Renal pelvis (tissue), 4 donors: Measurements from ENCODE around the gene PKP4. TPM values are rescaled to one million over a fixed set of nuclear protein-coding genes. Genes with fewer than 3 reads are reported as not detected.

ENCODE experiments used
- DNase-seq: peaks from one replicate; pipeline ENCODE4 v3.0.0-alpha.2; 2013
- polyA plus RNA-seq, 3 donors: library from polyadenylated mRNA; unstranded; fragments of 120-200 nt; gene quantifications; one replicate each; pipeline ENCODE4 v1.2.1, GENCODE V29; 2013; ENCODE audit not compliant: insufficient read length in 3 of 3

PKP4 gene
- polyA plus RNA-seq, 3 donors: 154 to 207 (median 191) TPM

DNA sequence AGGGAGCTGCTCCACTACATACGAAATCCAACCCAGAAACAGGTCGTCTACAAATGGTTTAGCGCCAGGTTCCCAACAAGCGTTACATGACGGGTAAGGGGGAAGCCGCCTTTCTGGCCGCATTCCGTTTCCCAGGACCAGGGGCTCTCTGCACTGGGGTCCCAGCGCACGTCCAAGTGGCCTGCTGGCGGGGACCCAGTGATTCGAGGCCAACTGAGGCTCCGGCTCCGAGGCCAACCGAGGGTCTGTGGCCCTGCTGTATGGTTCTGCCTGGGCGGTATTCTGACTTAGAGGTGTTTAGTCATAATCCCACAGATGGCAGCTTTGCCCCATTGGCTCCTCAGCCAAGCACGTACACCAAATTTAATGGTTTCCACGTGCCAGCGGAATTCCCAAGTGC is 127.2 kb downstream of the PKP4 start:
- no peak for DNase-seq

DNA sequence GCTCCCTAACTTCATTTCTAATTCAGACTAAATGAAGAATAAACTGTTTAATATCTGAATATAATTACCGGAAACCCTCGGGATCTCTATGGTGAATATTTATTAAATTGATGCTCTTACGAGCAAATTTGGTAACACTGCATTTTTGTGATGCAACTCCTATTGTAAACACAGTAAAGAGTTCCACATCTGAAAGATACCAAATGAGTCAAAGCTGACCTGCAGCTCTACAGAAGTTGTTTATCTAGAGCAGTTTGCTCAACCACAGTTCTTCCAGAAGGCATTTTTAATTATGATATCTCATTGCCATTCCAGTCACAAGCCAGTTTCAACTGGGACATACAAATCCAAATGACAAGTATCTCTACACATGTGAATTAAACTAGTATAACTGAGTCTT is 129.7 kb downstream of the PKP4 start:
- no peak for DNase-seq

DNA sequence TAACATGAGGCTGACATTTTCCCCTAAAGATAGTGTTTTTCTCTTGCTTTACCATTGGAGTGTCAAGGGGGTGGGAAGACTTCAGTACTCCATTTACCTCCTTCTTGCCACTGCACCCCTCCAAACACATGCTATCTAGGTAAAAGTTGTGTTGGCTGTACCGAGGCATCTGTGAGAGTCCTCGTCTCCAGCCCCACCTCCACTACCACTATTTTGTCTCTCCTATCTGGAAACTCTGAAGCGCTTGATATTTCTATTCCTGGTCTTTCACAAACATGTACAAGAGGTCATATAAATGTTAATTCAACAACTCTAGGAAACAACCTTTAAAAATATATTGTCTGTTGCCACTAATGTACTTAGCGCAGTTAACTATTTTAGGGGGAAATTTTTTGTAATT is 132.6 kb downstream of the PKP4 start:
- DNase-seq: no peak

DNA sequence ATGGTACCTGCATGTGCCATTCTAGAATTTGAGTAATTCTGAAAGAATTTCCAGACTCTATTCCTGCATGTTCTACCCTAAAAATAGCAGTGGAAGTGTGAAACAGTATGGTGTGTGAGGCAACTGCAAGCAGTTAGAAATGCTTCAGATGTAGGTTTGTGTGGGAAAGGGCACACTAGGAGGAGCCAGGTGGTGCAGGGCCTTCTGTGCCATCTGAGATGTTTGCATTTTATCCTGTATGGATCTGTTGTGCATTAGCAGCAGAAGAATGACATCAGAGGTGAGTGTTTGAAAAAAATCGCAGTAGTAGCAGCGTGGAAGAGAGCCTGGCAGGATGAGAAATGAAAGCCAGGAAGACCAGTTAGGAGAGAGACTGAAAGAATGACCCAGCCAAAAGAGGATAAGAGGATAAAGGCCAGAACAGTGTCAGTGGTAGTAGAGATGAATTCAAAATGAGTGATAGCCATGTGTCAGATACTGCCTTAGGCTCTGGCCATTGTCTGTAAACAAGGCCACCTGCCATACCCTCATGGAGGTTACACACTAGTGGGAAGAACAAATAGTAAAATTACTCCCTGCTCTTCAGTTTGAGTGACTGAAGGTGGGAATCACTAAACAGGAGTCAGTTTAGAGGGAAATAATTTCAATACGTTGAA is 142.2 kb downstream of the PKP4 start:
- DNase-seq: no peak

DNA sequence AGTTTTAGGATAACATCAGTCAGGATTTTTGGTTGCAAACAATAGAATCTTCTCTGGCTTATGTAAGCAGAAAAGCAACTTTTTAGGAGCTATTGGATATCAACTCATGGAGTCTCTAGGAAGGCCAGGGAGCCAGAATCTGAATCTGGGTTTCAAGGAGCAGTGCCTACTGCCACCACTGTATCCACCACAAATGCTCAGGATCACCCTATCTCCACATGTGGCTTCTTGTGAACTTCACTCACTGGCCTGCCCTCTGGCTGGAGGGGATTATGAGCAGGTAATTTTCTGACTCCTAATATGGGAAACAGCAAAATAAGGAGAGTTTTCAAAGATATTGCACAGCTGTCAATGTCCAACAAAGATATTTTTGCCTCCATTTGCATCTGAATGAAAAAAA is 142.9 kb downstream of the PKP4 start:
- DNase-seq: no peak

GRCh38 chr2:158600155-158600802 is 143.5 kb downstream of the PKP4 start:
- DNase-seq: no peak

DNA sequence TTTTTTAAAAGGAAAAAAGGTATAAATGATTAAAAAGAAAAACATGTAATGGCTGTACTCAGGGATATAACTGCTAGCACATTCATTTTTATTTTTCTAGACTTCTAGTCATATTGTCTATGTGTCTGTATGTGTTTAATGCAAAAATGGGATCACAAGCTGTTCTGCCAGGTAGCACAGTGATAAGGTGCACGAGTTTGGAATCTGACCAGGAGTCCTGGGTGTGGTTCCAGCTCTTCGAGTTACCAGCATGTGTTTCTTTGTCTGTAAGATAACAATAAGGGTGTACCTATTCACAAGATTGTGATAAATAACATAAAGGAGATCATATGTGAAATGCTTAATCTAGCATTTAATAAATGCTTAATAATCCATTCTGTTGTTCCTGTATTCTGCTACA is 145.3 kb downstream of the PKP4 start:
- DNase-seq: no peak

DNA sequence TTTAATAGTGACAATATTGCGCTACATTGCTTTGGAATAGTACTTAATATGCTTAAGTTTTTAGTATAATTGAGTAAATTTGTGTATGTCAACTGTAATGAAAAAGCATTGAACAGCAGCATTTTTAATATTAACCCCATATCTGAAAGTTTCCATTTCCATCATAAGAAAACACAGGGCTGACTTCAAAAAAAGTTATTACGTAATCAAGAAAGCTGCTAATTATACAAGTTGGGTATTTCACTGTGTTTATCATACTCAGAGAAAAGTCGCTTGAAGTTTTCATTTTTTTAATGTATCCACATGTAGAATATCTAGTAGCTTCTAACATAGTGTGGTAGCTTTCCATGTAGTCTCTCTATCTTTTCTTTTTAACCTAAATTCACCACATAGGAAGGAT is 146.5 kb downstream of the PKP4 start:
- DNase-seq: no peak

GRCh38 chr2:158603986-158604385 is 147.2 kb downstream of the PKP4 start:
- DNase-seq: no peak

DNA sequence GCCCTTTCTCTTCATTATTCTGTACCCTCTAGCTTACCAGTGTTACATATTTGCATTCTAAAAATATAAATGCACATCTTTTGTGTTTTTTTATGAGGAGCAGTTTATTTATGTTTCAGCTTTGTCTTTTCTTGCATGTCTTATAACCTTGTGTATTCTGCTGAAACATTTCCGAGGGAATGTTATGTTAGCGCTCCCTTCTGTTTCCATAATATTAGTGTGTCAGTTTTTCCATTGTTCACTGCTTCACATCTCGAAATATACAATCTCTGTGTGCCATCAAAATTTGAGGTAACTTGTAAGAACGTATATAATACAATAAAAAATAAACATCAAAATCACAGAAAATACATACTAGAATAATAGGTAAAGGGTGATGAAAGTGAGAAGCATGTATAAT is 153.3 kb downstream of the PKP4 start:
- DNase-seq: no peak

DNA sequence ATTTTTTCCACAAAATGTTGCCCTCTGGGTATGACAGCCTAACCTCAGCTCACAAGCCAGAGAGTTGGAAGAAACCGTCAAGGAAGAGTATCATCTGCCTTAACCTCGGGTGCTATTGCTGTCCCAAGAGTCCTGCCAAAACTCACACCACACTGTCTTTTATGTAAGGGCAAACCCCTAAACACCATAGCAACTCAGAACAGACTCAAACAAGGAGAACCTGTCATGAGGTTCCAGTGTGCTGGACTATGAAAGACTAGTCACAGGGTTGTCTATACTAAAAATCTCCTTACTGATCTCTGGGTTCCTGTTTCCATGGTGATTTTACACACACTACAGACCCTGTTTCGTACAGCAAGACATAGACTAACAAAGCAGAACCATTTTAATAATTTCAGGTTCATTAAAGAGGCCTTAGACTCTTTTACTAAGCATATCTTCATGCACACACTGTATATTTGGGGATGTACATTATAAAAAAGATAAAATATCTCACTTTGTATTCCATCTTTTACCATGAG is 159.8 kb downstream of the PKP4 start:
- DNase-seq: no peak

GRCh38 chr2:158618891-158619490 is 162.2 kb downstream of the PKP4 start:
- DNase-seq: no peak

- no peak for DNase-seq
Measured at GRCh38 chr2:158619496-158619895, 162.7 kb downstream of the PKP4 start.

GRCh38 chr2:158620656-158621055 is 163.9 kb downstream of the PKP4 start:
- DNase-seq: no peak

DNA sequence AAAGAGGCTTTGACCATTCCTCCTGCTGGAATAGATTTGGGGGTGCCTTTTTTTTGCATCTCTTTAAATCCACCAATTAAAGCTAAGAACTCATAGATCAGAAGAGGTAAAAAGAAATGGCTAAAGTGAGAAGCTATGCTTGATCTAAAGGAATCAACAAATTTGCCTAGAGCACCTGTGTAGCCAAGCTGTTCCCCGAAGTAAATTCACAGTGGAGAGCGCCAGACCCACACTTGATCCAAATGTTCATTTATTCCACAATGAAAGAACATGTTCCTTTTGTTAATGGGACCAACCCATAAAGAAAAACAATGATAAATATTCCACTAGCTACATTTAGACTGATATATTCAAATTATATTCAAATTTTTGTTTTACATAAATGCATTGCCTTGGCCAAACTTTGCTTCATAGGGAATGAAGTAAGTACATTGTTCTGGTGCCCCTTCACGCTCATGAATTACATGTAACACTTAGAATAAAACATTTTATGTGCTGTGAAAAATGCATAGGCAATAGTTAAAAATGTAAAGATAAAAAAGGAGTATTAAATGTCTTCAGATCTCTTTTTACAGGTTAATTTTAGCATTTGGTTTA is 167.4 kb downstream of the PKP4 start:
- no peak for DNase-seq

DNA sequence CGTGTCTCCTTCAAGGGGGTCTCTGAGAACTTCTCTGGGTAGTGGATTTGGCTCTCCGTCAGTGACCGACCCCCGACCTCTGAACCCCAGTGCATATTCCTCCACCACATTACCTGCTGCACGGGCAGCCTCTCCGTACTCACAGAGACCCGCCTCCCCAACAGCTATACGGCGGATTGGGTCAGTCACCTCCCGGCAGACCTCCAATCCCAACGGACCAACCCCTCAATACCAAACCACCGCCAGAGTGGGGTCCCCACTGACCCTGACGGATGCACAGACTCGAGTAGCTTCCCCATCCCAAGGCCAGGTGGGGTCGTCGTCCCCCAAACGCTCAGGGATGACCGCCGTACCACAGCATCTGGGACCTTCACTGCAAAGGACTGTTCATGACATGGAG is 168.2 kb downstream of the PKP4 start:
- no peak for DNase-seq

- DNase-seq: no peak
Measured at GRCh38 chr2:158629116-158629515, 172.4 kb downstream of the PKP4 start.

DNA sequence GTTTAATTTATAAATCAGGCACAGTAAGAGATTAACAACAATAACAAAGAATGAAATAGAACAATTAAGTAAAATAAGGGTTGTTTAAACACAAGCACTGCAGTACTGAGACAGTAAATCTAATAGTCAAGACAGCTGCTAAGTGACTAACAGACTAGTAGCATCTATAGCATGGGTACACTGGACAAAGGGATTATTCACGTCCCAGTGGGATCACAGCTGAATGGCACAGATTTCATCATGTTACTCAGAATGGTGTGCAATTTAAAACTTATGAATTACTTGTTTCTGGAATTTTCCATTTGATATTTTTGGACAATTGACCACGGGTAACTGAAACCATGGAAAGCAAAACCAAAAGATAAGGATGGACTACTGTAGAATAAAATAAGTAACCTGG is 176.5 kb downstream of the PKP4 start:
- DNase-seq: no peak

- no peak for DNase-seq
Measured at GRCh38 chr2:158634627-158635026, 177.9 kb downstream of the PKP4 start.

DNA sequence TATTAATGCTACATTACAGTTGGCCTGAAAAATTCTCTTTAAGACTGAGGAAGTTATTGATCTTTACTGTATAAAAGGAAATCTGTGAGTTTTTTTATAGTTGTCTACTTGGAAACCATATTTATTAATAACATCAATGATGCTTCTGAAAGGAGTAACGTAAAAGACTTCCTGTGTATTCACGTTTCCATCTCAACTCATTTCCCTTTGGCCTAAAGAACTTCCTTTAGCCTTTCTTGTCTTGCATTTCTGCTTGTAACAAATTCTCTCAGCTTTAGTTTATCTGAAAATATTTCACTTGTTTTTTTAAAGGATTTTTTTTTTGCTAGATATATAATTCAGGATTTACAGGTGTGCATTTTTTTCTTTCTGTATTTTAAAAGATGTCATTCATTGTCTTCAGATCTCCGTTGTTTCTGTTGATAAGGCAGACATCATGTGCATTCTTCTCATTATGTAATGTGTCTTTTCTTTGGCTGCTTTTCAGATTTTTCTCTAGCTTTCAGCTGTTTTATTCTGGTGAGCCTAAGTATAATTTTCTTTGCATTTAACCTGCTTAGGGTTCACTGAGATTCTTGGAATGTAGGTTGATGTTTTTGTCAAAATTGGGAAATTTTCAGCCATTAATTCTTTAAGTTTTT is 179.3 kb downstream of the PKP4 start:
- DNase-seq: no peak

DNA sequence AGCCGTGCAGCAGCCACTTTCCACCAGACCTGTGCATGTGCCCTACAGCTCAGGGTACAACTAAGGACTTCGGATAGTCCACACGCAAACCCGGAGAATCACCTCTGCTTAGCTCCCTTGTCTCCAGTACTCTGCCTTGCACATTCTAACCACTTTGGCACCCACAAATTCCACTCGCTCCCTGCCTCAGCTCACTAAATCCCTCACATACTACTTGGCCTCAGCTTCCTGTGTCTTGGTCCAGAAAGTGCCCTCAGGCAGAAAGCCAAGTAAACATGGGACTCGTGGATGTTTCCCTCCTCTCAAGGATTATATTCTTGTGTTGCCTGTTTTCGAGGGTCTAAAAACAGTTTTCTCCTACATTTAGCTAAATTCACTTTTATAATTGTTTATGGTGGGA is 180.6 kb downstream of the PKP4 start:
- no peak for DNase-seq

- DNase-seq: no peak
Measured at GRCh38 chr2:158644139-158644538, 187.4 kb downstream of the PKP4 start.

- no peak for DNase-seq
Measured at GRCh38 chr2:158645299-158645698, 188.5 kb downstream of the PKP4 start.
